SIG-M5 treated with dmso at 0.1 percent for 504 hours (cell line): ENCODE results near the gene GOLGA6D.
A peak's percentile ranks its signal among the peaks of the same experiment; 100 is the strongest.
"Not testable (repeated sequence)": the region's sequence is repeated elsewhere in the genome, so short reads cannot be mapped to it uniquely, and the experiment has no call there.

Source experiments
- DNase-seq: peaks from one replicate; lab custom pipeline; 2025; ENCODE audit not compliant: unreplicated experiment; lab: John Stamatoyannopoulos, UW

GOLGA6D gene

DNA sequence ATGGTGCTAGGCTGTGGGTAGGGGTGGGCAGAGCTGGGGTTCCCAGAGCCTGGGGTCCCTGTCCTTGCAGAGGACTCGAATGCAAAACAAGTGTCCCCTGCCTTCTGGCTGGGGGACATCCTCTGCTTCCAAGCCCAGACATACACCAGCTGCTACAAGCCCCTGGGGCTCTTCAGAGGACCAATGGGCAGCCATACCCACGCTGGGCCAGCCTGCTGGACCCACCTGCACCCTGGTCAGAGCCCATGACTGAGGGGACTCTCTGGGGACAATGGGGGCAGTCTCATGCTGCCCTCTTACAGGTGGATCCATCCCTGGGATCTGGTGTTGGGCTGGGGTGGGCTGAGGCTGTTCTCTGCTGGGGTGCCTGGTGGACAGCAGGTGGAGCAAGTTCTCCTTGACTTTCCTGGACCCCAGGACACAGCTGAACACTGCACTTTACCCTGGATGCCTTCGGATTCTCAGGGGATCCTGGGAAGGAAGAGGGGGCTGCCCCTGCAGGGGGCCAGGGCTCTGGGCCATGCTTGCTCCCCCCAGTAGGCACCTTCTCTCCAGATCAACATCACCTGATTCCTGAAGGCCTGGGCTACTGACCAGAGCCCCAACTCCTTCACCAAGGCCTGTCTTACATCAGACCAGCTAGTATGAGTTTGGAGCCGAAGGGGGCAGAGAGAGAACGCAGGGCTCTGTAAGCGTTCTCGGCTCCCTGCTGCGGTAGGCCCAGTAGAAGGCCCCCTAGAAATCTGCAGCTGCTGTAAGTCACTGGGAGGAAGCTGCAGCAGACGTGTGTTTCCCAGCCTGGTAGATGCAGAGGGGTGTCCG, 46.1 kb downstream of the GOLGA6D start:
- DNase-seq, result no peak

DNA sequence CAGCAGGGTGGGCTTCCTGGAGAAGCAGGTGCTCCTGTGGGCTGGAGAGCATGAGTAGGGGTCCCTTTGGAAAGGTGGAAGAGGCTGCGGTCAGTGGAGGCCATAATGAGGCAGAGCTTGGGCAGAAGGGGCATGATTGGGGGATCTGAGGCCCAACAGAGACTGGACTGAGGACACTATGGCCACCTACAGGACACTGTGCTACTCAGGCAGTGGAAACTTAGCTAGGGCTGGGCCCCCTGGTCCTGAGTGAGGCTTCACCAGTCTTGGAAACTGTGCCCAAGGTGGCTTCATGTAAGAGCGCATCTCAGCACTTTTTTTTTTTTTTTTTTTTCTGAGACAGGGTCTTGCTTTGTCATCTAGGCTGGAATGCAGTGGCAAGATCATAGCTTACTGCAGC, 46.9 kb downstream of the GOLGA6D start:
- DNase-seq, result no peak

DNA sequence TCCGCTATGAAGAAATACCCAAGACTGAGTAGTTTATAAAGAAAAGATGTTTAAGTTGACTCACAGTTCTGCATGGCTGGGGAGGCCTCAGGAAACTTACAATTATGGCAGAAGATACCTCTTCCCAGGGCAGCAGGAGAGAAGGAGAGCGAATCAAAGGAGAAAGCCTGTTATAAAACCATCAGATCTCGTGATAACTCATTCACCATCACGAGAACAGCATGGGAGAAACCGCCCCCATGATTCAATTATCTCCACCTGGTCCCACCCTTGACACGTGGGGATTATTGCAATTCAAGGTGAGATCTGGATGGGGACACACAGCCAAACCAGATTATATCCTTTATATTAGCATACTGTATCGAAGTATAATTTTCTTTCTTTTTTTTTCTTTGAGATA, 49.5 kb downstream of the GOLGA6D start:
- DNase-seq, result not testable (repeated sequence)

DNA sequence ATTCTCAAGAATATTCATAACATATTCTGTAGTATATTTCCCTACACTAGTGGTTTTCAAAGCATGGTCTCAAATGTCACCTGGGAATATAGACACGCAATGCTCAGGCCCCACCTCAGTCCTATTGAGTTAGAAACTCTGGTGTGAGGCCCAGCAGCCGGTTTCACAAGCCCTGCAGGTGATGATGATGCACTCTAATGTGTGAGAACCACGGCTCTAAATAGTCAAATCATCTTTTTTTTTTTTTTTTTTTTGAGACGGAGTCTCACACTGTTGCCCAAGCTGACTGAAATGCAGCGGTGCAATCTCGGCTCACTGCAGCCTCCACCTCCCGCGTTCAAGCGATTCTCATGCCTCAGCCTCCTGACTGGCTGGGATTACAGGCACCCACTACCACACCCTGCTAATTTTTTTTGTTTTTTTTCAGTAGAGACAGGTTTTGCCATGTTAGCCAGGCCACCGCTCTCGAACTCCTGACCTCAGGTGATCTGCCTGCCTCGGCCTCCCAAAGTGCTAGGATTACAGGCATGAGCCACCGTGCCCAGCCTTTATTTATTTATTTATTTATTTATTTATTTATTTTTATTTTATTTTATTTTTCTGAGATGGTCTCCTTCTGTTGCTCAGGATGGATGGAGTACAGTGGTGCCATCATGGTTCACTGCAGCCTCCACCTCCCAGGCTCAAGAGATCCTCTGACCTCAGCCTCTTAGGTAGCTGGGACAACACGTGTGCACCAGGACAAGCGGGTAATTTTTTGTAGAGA, 51.2 kb downstream of the GOLGA6D start:
- DNase-seq, result not testable (repeated sequence)

DNA sequence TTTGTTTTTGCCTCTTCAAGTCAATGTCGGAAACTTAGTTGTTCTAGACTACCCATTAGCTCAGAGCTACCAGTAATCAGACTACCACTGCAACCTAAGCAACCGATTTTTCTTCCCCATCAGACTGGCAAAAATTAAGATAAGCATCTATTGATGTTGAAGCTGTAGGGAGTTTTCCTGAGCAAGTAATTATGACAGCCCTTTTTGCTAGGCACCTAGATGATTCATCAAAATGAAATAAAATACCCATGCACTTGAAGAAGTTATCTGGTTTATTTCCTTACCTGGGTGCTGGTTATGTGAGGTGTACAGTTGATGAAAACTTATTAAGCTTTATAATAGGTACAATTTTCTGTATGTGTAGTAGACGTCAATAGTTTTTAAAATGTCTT, 52.7 kb downstream of the GOLGA6D start:
- DNase-seq, result no peak

DNA sequence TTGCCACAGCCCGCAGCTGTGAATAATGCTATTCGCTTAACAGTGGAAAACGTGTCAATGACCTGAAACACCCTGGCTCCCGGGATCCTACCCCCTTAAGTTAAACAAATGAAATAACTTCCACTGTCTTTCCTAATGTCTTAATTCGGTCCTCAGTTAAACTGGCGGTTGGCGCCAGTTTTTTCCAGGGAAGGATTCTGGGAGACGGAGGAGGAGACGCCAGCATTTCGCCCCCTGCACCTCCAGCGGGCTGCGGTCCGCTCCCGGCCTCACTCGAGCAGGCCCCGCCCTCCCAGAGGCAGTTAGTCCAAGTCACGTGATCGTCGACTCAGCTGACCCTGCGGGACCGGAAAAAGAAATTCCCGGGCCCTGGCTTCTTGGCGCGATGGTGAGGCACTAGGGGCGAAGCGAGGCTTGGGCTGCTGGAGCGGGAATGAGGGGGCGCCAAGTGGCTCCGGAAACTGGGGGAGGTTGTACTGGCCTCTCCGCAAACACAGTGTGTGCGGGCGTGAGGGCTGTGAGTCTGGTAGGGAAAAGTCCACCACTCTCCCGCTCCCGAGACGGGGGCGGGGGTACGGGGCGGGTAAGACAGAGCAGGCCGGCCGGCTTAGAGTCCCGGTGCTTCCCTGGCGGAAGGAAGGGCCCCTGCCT, 53.2 kb downstream of the GOLGA6D start, which contains the start of gene COMMD4:
Gene COMMD4, plus strand, starts transcription at position 359 of the 651 bp plus-strand sequence. Its CDS starts 27 bp downstream, at position 386.
- DNase-seq, result peak; percentile 77

DNA sequence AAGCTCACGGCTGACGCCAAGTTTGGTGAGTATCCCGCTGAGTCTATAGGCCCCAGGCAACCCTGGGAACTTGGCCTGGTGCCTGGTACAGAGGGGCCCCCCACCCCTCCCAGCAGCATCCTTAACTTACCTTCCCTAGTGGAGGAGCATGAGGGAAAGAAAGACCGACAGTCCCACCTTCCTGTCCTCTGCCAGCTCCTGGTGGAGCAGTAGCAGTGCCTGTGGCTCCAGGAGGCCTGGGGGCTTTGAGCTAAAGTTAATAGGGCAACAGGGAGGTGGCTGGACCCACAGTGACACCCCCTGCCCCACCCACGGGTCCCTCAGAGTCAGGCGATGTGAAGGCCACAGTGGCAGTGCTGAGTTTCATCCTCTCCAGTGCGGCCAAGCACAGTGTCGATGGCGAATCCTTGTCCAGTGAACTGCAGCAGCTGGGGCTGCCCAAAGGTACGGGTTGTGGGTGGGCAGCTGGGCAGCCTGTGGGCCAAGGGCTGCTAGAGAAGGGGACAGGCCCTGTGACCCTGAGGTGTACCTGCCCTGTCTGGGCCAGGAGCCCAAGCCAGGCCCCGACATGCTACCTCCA, 56.1 kb downstream of the GOLGA6D start:
- DNase-seq, result no peak

DNA sequence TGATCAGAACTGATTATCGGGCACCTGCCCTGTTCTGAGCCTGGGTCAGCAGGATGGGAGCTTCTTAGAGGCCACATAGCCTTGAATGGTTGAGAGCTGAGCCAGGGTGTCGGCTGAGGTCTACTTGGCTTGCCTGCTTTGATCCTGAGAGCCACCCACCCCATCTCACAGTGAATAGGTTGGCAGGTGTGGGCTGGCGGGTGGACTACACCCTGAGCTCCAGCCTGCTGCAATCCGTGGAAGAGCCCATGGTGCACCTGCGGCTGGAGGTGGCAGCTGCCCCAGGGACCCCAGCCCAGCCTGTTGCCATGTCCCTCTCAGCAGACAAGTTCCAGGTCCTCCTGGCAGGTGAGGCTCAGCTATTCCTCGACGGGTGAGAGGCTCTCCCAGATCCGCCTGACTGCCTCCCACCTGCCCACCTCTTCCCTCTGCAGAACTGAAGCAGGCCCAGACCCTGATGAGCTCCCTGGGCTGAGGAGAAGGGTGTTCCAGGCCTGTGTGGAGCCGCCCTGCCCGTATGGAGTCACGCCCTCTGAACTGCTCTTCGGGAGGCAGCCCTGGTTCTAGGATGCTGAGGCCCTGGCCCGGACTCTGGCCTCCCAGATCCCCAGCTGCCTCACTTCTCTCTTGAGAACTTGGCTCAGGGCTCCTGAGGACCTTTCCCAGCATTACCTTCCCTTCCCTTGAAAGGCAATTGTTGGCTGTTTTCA, 57.1 kb downstream of the GOLGA6D start:
- no peak for DNase-seq

DNA sequence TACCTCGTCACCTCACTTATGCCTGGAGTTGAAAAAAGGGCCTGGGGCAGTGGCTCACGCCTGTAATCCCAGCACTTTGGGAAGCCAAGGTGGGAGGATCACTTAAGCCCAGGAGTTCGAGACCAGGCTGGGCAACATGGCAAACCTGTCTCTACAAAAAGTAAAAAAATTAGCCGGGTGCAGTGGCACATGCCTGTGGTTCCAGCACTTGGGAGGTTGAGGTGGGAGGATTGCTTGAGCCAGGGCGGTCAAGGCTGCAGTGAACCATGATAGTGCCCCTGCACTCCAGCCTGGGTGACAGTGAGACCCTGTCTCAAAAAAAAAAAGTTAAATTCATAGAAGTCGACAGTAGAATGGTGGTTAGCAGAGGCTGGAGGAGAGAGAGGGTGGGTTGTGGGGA, 59.6 kb downstream of the GOLGA6D start:
- DNase-seq, result no peak

DNA sequence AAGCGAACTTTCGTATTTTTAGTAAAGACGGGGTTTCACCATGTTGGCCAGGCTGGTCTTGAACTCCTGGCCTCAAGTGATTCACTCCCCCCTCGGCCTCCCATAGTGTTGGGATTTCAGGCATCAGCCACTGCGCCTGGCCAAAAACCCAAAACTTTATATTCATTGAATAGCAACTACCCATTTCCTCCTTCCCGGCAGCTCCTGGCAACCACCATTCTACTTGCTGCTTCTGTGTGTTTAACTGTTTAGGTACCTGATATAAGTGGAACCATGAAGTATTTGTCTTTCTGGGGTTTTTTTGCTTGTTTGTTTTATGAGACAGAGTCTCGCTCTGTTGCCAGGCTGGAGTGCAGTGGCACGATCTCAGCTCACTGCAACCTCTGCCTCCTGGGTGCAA, 61.3 kb downstream of the GOLGA6D start:
- not testable (repeated sequence) for DNase-seq
